Effector CD8-positive, alpha-beta T cell (primary cell): ENCODE results near the gene PIK3R4.

ENCODE experiments used
- DNase-seq: peaks from one replicate; lab custom pipeline; 2025; lab: John Stamatoyannopoulos, UW

The PIK3R4 gene

GRCh38 chr3:130640027-130640426 is 106.6 kb downstream of the PIK3R4 start:
- DNase-seq: no peak

DNA sequence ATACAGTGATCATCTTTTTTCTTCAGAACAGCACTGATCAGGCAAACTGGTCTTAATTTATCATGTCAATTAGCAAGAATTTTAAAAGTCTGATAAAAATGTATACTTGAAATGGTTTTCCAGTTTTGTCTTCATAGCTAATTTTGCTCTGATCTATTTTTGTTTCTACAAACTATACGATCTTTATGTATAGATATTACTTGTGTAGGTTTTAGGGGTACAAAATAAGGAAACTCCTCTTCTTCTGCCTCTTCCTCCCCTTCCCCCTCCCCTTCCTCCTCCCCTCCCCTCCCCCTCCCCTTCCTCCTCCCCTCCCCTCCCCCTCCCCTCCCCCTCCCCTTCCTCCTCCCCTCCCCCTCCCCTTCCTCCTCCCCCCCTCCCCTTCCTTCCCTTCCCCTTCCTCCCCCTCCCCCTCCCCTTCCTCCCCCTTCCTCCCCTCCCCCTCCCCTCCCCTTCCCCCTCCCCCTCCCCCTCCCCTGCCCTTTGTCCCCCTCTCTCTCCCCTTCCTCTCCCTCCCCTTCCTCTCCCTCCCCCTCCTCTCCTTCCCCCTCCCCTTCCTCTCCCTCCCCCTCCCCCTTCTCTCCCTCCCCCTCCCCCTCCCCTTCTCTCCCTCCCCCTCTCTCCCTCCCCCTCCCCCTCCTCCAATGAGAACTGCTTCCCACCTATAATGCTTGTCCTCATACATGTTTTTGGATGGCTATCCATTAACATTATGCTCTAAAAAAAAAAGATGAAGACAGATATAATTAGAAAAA is 110.0 kb downstream of the PIK3R4 start:
- DNase-seq: no peak

GRCh38 chr3:130635978-130636377 is 110.7 kb downstream of the PIK3R4 start:
- DNase-seq: no peak

DNA sequence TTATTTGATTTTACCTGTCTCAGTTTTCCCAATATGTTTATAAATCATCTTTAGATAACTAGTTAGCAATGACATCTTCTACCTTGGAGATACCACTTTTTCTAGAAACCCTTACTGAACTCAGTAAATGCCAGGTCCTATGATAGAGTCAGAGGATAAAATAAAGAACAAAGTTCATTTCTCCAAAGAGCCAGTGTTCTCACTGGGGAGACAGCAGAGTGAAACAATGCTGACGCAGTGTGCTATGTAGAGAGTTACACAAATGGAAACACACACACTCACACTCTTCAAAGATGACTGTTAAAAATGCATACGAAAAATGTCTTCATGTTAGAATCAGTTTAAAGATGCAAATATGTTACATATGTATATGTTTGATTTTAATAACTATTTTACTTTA is 111.3 kb downstream of the PIK3R4 start:
- no peak for DNase-seq
